ENCODE measurements around the gene LRAT.

DNA sequence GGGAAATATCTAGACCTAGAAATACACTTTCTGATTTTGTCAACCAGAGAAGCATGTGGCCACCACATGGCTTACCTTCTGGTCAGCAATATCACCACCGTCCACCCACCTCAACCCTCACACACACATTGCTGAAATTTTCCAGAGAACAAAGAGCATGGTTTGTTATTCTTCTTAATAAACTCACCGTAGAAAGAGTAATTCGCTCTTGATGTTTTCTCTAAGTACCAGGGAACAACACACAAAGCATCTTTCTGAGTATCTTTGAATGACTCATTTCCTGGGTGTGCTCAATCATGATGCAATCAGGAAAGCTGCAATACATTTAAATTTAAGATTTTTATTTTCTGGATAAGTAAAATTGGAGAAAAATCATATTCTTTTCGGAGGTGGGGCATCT, 24.7 kb upstream of the LRAT start:
- TF ChIP-seq EZH2 (IDR thresholded peaks at IDR 0.05; ENCODE audit: borderline replicate concordance, insufficient read depth, low read length, poor library complexity, severe bottlenecking), result no peak
- TF ChIP-seq, protein P1, sequence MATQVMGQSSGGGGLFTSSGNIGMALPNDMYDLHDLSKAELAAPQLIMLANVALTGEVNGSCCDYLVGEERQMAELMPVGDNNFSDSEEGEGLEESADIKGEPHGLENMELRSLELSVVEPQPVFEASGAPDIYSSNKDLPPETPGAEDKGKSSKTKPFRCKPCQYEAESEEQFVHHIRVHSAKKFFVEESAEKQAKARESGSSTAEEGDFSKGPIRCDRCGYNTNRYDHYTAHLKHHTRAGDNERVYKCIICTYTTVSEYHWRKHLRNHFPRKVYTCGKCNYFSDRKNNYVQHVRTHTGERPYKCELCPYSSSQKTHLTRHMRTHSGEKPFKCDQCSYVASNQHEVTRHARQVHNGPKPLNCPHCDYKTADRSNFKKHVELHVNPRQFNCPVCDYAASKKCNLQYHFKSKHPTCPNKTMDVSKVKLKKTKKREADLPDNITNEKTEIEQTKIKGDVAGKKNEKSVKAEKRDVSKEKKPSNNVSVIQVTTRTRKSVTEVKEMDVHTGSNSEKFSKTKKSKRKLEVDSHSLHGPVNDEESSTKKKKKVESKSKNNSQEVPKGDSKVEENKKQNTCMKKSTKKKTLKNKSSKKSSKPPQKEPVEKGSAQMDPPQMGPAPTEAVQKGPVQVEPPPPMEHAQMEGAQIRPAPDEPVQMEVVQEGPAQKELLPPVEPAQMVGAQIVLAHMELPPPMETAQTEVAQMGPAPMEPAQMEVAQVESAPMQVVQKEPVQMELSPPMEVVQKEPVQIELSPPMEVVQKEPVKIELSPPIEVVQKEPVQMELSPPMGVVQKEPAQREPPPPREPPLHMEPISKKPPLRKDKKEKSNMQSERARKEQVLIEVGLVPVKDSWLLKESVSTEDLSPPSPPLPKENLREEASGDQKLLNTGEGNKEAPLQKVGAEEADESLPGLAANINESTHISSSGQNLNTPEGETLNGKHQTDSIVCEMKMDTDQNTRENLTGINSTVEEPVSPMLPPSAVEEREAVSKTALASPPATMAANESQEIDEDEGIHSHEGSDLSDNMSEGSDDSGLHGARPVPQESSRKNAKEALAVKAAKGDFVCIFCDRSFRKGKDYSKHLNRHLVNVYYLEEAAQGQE (IDR thresholded peaks at IDR 0.05; ENCODE audit: borderline replicate concordance), result no peak
- TF ChIP-seq, protein P2, sequence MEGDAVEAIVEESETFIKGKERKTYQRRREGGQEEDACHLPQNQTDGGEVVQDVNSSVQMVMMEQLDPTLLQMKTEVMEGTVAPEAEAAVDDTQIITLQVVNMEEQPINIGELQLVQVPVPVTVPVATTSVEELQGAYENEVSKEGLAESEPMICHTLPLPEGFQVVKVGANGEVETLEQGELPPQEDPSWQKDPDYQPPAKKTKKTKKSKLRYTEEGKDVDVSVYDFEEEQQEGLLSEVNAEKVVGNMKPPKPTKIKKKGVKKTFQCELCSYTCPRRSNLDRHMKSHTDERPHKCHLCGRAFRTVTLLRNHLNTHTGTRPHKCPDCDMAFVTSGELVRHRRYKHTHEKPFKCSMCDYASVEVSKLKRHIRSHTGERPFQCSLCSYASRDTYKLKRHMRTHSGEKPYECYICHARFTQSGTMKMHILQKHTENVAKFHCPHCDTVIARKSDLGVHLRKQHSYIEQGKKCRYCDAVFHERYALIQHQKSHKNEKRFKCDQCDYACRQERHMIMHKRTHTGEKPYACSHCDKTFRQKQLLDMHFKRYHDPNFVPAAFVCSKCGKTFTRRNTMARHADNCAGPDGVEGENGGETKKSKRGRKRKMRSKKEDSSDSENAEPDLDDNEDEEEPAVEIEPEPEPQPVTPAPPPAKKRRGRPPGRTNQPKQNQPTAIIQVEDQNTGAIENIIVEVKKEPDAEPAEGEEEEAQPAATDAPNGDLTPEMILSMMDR (IDR thresholded peaks at IDR 0.05; ENCODE audit: poor library complexity, severe bottlenecking), result no peak

All from neural cell (in vitro differentiated cells).